ENCODE data around the gene CCDC24. TPM values are rescaled to one million over a fixed set of nuclear protein-coding genes. Genes with fewer than 3 reads are reported as not detected.

Gene CCDC24
- polyA plus RNA-seq, 1 donor = 1.9 TPM

- no peak for DNase-seq
Observed at GRCh38 chr1:43981135-43981491, 10.3 kb upstream of the CCDC24 start.

- no peak for DNase-seq
Observed at GRCh38 chr1:43981636-43982035, 9.8 kb upstream of the CCDC24 start.

GRCh38 chr1:43982241-43982640 lies 9.2 kb upstream of the CCDC24 start:
- DNase-seq = no peak

- no peak for DNase-seq
Observed at GRCh38 chr1:43982808-43983207, 8.6 kb upstream of the CCDC24 start.

GRCh38 chr1:43983253-43983899 lies 8.0 kb upstream of the CCDC24 start:
- DNase-seq = no peak

GRCh38 chr1:43984855-43985254 lies 6.5 kb upstream of the CCDC24 start:
- no peak for DNase-seq

- DNase-seq = no peak
Observed at GRCh38 chr1:43985984-43986595, 5.3 kb upstream of the CCDC24 start.

- DNase-seq = no peak
Observed at GRCh38 chr1:43986712-43987111, 4.7 kb upstream of the CCDC24 start.

GRCh38 chr1:43987159-43987902 lies 4.1 kb upstream of the CCDC24 start:
- no peak for DNase-seq

GRCh38 chr1:43990271-43991199 lies 864 bp upstream of the CCDC24 start:
- DNase-seq = no peak

- DNase-seq = no peak
Observed at GRCh38 chr1:43991200-43991475, 261 bp upstream of the CCDC24 start.

GRCh38 chr1:43992232-43992995 lies 1.0 kb downstream of the CCDC24 start:
- DNase-seq = no peak

- no peak for DNase-seq
Observed at GRCh38 chr1:43993206-43993914, 2.0 kb downstream of the CCDC24 start.

GRCh38 chr1:43994071-43994470 lies 2.7 kb downstream of the CCDC24 start:
- DNase-seq = no peak

GRCh38 chr1:43994794-43995790 lies 3.7 kb downstream of the CCDC24 start:
- no peak for DNase-seq

- no peak for DNase-seq
Observed at GRCh38 chr1:43995984-43996732, 4.8 kb downstream of the CCDC24 start.

GRCh38 chr1:43996733-43997115 lies 5.3 kb downstream of the CCDC24 start:
- DNase-seq = no peak

GRCh38 chr1:43997295-43997999 lies 6.0 kb downstream of the CCDC24 start:
- DNase-seq = no peak

- no peak for DNase-seq
Observed at GRCh38 chr1:43998000-43998378, 6.6 kb downstream of the CCDC24 start.

Data from hindlimb muscle (tissue), 1 donor.